GM12875 (cell line): ENCODE data around the gene TMED5.

ENCODE experiments used
- H3K4me3 ChIP-seq: one replicate; pipeline ENCODE4 v1.5.1; 2011; ENCODE audit warnings: low read depth, low read length, control low read depth
- TF ChIP-seq, protein P1 (sequence below): IDR thresholded peaks from 2 replicates; pipeline ENCODE4 v1.5.1; 2011; ENCODE audit warnings: low read depth, mild to moderate bottlenecking, control low read depth, inconsistent platforms, low read length, moderate library complexity, borderline replicate concordance; ENCODE audit not compliant: insufficient read depth

Gene TMED5

DNA sequence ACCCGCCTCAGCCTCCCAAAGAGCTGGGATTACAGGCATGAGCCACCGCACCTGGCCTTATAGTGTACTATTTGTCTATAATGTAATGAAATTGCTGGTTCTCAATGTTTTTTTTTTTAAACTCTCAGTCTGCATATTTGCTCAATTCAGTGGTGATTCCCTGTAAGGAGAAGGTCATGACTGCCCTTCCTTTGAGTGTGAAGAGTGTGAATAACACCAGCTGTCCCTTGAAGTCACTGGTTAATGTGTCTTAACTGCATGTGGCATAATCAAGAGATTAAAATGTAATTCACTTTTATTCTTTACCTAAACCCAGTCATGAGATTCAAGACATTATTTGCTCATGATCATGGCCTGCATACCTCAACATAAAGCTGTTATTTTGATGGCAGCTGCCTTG is 70.6 kb downstream of the TMED5 start:
- TF ChIP-seq, protein P1, sequence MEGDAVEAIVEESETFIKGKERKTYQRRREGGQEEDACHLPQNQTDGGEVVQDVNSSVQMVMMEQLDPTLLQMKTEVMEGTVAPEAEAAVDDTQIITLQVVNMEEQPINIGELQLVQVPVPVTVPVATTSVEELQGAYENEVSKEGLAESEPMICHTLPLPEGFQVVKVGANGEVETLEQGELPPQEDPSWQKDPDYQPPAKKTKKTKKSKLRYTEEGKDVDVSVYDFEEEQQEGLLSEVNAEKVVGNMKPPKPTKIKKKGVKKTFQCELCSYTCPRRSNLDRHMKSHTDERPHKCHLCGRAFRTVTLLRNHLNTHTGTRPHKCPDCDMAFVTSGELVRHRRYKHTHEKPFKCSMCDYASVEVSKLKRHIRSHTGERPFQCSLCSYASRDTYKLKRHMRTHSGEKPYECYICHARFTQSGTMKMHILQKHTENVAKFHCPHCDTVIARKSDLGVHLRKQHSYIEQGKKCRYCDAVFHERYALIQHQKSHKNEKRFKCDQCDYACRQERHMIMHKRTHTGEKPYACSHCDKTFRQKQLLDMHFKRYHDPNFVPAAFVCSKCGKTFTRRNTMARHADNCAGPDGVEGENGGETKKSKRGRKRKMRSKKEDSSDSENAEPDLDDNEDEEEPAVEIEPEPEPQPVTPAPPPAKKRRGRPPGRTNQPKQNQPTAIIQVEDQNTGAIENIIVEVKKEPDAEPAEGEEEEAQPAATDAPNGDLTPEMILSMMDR, result no peak
- H3K4me3 ChIP-seq, result no peak overlapping the region

DNA sequence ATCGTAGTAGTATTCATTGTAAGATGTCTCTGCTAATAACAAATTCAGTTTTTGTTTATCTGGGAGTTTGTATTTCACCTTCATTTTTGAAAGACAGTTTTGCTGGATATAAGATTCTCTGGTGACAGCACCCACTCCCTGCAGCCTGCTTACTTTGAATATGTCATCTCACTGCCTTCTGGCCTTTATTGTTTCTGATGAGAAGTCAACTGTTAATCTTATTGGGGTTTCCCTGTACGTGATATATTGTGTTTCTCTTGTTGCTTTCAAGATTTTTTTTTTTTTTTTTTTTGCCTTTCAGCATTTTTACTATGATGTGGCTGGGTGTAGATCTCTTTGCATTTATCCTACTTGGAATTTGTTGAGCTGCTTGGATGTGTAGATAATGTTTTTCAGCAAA is 71.9 kb downstream of the TMED5 start:
- TF ChIP-seq, protein P1, result no peak
- H3K4me3 ChIP-seq, result no peak overlapping the region

DNA sequence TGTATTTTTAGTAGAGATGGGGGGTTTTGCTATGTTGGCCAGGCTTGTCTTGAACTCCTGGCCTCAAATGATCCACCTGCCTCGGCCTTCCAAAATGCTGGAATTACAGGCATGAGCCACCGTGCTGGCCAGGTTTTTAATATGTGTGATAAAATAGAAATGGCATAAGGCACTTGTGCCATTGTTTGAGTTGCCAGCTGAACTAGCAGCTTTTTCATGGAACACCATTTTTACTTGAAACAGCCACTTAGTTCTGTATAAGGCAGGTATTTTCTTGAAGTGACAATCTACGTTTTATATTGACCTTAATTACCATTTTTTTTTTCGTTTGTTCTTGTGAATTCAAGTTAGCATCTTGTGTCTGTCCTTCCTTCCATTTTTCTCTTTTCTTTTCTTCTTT is 72.8 kb downstream of the TMED5 start:
- no peak overlapping the region for H3K4me3 ChIP-seq
- TF ChIP-seq, protein P1, result no peak

DNA sequence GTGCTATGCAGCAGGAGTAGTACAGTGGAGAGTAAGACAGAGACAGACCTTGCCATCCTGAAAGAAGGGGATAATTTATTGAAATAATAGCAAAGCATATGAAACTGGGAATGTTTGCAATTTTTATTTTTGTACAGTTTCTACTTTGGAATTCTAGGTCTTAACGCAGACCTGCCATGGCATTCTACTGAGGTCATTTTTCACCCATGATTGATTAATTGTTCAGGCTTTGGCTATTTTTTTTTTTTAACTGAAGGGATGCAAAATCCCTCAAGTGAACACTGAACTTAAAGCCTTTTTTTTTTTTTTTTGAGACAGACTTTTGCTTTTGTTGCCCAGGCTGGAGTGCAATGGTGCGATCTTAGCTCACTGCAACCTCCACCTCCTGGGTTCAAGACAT is 74.0 kb downstream of the TMED5 start:
- no peak overlapping the region for H3K4me3 ChIP-seq
- TF ChIP-seq, protein P1, result no peak

- TF ChIP-seq, protein P1, result no peak
These were observed 78.1 kb downstream of the TMED5 start for GRCh38 chr1:93102142-93102541.

More at GRCh38 chr1:93102142-93102541, 78.1 kb downstream of the TMED5 start:
- H3K4me3 ChIP-seq, result no peak overlapping the region
